Panc1 (cell line): ENCODE data around the gene SLC35F4. TPM values are rescaled to one million over a fixed set of nuclear protein-coding genes. Genes with fewer than 3 reads are reported as not detected.

Experiments
- ATAC-seq: fragments of 200-7000 bp; cut with Tn5 transposase; 2 replicates; pipeline ENCODE4 v1.9.1; 2020; ENCODE audit warnings: mild to moderate bottlenecking, moderate library complexity
- BruUV-seq: library from RNA; stranded (reverse); fragments of 400-500 nt; replicated peaks from 2 replicates; lab custom pipeline; 2021; lab: Mats Ljungman, UMichigan
- CTCF ChIA-PET: fragments of 300-600 bp; sonication (Branson Sonifier 250); formaldehyde crosslinking; loops from one replicate; lab custom pipeline; 2022; ENCODE audit warnings: antibody characterized with exemption; lab: Charles Lee
- POLR2A ChIA-PET: fragments of 300-600 bp; sonication (Branson Sonifier 250); formaldehyde crosslinking; loops from one replicate; lab custom pipeline; 2022; ENCODE audit warnings: antibody characterized with exemption; lab: Charles Lee
- DNase-seq: peaks from one replicate; pipeline ENCODE4 v3.0.0-alpha.2; 2010; ENCODE audit warnings: low read depth, low spot score
- H3K27ac ChIP-seq: 2 replicates; pipeline ENCODE4 v1.5.1; 2011; ENCODE audit warnings: mild to moderate bottlenecking, low read length, inconsistent platforms
- H3K27me3 ChIP-seq: fragments of 200-500 bp; sonication (Bioruptor generic); 2 replicates; pipeline ENCODE4 v1.6.0; 2014; ENCODE audit warnings: low read length, inconsistent platforms; ENCODE audit not compliant: control insufficient read depth, insufficient read depth
- H3K36me3 ChIP-seq: fragments of 200-500 bp; sonication (Bioruptor generic); 2 replicates; pipeline ENCODE4 v1.5.1; 2014; ENCODE audit warnings: inconsistent platforms, mild to moderate bottlenecking, low read length, moderate library complexity; ENCODE audit not compliant: control insufficient read depth, insufficient read depth
- H3K4me1 ChIP-seq: 2 replicates; pipeline ENCODE4 v1.5.1; 2011; ENCODE audit warnings: inconsistent platforms, mild to moderate bottlenecking, low read length, moderate library complexity; ENCODE audit not compliant: control insufficient read depth, insufficient read depth
- H3K4me3 ChIP-seq, 2 experiments: 2 replicates each; pipeline ENCODE4 v1.5.1; 2011 to 2012; ENCODE audit warnings: low read depth in 2 of 2, low read length in 2 of 2, mild to moderate bottlenecking in 2 of 2, inconsistent platforms in 1 of 2, moderate library complexity in 1 of 2
- H3K9me3 ChIP-seq: fragments of 200-500 bp; sonication (Bioruptor generic); 2 replicates; pipeline ENCODE4 v1.5.1; 2014; ENCODE audit warnings: low read depth, mild to moderate bottlenecking, inconsistent platforms, low read length, moderate library complexity; ENCODE audit not compliant: control insufficient read depth, insufficient read depth
- CTCF ChIP-seq: fragments of 450-650 bp; IDR thresholded peaks from 2 replicates; pipeline ENCODE4 v1.5.1; 2017; ENCODE audit warnings: mild to moderate bottlenecking
- POLR2AphosphoS5 ChIP-seq: IDR thresholded peaks from 2 replicates; pipeline ENCODE4 v1.6.1; 2012; ENCODE audit warnings: mild to moderate bottlenecking, low read depth, low read length, moderate library complexity
- SIN3A ChIP-seq: IDR thresholded peaks from 2 replicates; pipeline ENCODE4 v1.6.1; 2012; ENCODE audit warnings: low read depth, mild to moderate bottlenecking, low read length, moderate library complexity, borderline replicate concordance; ENCODE audit not compliant: insufficient read depth
- TCF7L2 ChIP-seq: IDR thresholded peaks from 2 replicates; pipeline ENCODE4 v1.6.1; 2011; ENCODE audit warnings: mild to moderate bottlenecking, low read depth, low read length, inconsistent platforms
- in situ Hi-C: cut with HindIII; loops from 2 replicates; pipeline ENCODE4 v1.10.0; 2016; ENCODE audit warnings: low sequenced_read_pairs, low pct_unique_long_range_greater_than_20kb
- intact Hi-C: fragments of 100-400 bp; cut with micrococcal nuclease; formaldehyde crosslinking; loops from one replicate; pipeline ENCODE4 v1.10.0; 2022; ENCODE audit not compliant: unreplicated experiment
- total RNA-seq: library from RNA; stranded (reverse); gene quantifications from one replicate; pipeline ENCODE4 v1.2.1, GENCODE V29; 2021; ENCODE audit not compliant: unreplicated experiment
- TF ChIP-seq, protein P1 (sequence below), 2 experiments: IDR thresholded peaks; 2 replicates each; pipeline ENCODE4 v1.6.1; 2011 to 2012; ENCODE audit warnings: low read depth in 2 of 2, control low read depth in 1 of 2, low read length in 1 of 2, mild to moderate bottlenecking in 1 of 2, moderate library complexity in 1 of 2; ENCODE audit not compliant: insufficient read depth in 1 of 2

The SLC35F4 gene
- total RNA-seq, 1 experiment from 2014 or later: not detected

DNA sequence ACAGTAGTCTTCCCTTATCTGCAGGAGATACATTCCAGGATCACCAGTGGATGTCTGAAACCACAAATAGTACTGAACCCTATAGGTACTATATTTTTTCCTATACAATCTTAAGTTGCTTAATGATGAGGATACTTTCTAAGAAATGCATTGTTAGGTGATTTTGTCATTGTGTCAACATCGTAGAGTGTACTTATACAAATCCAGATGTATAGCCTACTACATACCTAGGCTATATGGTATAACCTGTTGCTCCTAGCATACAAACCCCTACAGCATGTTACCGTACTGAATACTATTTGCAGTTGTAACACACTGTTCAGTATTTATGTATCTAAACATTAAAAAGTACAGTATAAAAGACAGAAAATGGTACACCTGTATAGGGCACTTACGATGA, 165.9 kb downstream of the SLC35F4 start:
- BruUV-seq: no TSS peak
- ChIA-PET CTCF (no interaction called here), POLR2A (no interaction called here)
- H3K4me1 ChIP-seq: no peaks in the 10 kb centered on the region
- H3K36me3 ChIP-seq: no peaks in the 10 kb centered on the region
- intact Hi-C loops: no loop called here
- H3K9me3 ChIP-seq: no peaks in the 10 kb centered on the region
- no peak overlapping the region for H3K4me3 ChIP-seq
- in situ Hi-C loops: no loop called here
- ATAC-seq (no peak), DNase-seq (no peak)
- no peaks in the 10 kb centered on the region for H3K27me3 ChIP-seq
- TF ChIP-seq POLR2AphosphoS5 (no peak), TCF7L2 (no peak), CTCF (no peak), SIN3A (no peak)
- TF ChIP-seq, protein P1, sequence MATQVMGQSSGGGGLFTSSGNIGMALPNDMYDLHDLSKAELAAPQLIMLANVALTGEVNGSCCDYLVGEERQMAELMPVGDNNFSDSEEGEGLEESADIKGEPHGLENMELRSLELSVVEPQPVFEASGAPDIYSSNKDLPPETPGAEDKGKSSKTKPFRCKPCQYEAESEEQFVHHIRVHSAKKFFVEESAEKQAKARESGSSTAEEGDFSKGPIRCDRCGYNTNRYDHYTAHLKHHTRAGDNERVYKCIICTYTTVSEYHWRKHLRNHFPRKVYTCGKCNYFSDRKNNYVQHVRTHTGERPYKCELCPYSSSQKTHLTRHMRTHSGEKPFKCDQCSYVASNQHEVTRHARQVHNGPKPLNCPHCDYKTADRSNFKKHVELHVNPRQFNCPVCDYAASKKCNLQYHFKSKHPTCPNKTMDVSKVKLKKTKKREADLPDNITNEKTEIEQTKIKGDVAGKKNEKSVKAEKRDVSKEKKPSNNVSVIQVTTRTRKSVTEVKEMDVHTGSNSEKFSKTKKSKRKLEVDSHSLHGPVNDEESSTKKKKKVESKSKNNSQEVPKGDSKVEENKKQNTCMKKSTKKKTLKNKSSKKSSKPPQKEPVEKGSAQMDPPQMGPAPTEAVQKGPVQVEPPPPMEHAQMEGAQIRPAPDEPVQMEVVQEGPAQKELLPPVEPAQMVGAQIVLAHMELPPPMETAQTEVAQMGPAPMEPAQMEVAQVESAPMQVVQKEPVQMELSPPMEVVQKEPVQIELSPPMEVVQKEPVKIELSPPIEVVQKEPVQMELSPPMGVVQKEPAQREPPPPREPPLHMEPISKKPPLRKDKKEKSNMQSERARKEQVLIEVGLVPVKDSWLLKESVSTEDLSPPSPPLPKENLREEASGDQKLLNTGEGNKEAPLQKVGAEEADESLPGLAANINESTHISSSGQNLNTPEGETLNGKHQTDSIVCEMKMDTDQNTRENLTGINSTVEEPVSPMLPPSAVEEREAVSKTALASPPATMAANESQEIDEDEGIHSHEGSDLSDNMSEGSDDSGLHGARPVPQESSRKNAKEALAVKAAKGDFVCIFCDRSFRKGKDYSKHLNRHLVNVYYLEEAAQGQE (IDR thresholded peaks at IDR 0.05; ENCODE audit: insufficient read depth in 1 of 2, low read depth in 2 of 2, low read length in 1 of 2): no peak
- H3K27ac ChIP-seq: no peak overlapping the region

GRCh38 chr14:57692671-57693070, 173.2 kb downstream of the SLC35F4 start:
- ChIA-PET POLR2A (no interaction called here), CTCF (interaction anchor here (0.5 to 1.1 kb wide), 2 partner anchors 179 to 468 kb away, joined by 3 read pairs; no protein-coding TSS in a partner anchor)
- Histone ChIP-seq H3K9me3 (no peaks in the 10 kb centered on the region; the same call in 1 of the 2 replicates), H3K27me3 (no peaks in the 10 kb centered on the region), H3K36me3 (no peaks in the 10 kb centered on the region), H3K4me3 (no peak overlapping the region), H3K27ac (no peak overlapping the region), H3K4me1 (no peaks in the 10 kb centered on the region)
- DNase-seq: no peak
- no peak for ATAC-seq
- BruUV-seq: no TSS peak
- no peak for TF ChIP-seq SIN3A
- no peak for TF ChIP-seq TCF7L2
- TF ChIP-seq, protein P1 (IDR thresholded peaks at IDR 0.05; ENCODE audit: insufficient read depth in 1 of 2, low read depth in 2 of 2, low read length in 1 of 2): no peak
- peak; percentile 36; the same call in 1 of the 2 replicates for TF ChIP-seq CTCF
- in situ Hi-C loops: no loop called here
- intact Hi-C loops: no loop called here
